GM19238 (cell line): ENCODE data around the gene CDA.

Experiments
- DNase-seq: peaks from one replicate; pipeline ENCODE4 v3.0.0; 2011; ENCODE audit warnings: low spot score; ENCODE audit not compliant: insufficient read length

Gene CDA

GRCh38 chr1:20648438-20648837 lies 59.5 kb downstream of the CDA start:
- no peak for DNase-seq

GRCh38 chr1:20648946-20649345 lies 60.0 kb downstream of the CDA start:
- DNase-seq = no peak

- DNase-seq = no peak
Measured at GRCh38 chr1:20652300-20652699, 63.4 kb downstream of the CDA start.

GRCh38 chr1:20654104-20654690 lies 65.3 kb downstream of the CDA start:
- DNase-seq = no peak

- no peak for DNase-seq
Measured at GRCh38 chr1:20657024-20657423, 68.1 kb downstream of the CDA start.

GRCh38 chr1:20658166-20658915 lies 69.4 kb downstream of the CDA start:
- DNase-seq = no peak

GRCh38 chr1:20660363-20660762 lies 71.5 kb downstream of the CDA start:
- no peak for DNase-seq

- DNase-seq = no peak
Measured at GRCh38 chr1:20660847-20661206, 71.9 kb downstream of the CDA start.

GRCh38 chr1:20661207-20662109 lies 72.6 kb downstream of the CDA start, which contains the start of gene DDOST:
Gene DDOST (minus strand): TSS chr1:20661369. CDS start chr1:20661350, 19 bp downstream.
- peak; percentile 97 for DNase-seq

- no peak for DNase-seq
Measured at GRCh38 chr1:20662110-20662475, 73.2 kb downstream of the CDA start.

- DNase-seq = no peak
Measured at GRCh38 chr1:20663365-20663764, 74.5 kb downstream of the CDA start.

GRCh38 chr1:20663969-20664715 lies 75.2 kb downstream of the CDA start:
- no peak for DNase-seq

- DNase-seq = no peak
Measured at GRCh38 chr1:20665726-20666125, 76.8 kb downstream of the CDA start.

GRCh38 chr1:20666146-20666545 lies 77.2 kb downstream of the CDA start:
- DNase-seq = no peak

- DNase-seq = no peak
Measured at GRCh38 chr1:20666804-20667203, 77.9 kb downstream of the CDA start.
